ENCODE data around the gene KCNK10. TPM values are rescaled to one million over a fixed set of nuclear protein-coding genes. Genes with fewer than 3 reads are reported as not detected.
"Not testable (repeated sequence)": the region's sequence is repeated elsewhere in the genome, so short reads cannot be mapped to it uniquely, and the experiment has no call there.

Gene KCNK10
- total RNA-seq, 4 donors from 2014 or later: not detected

- TF ChIP-seq CTCF (IDR thresholded peaks at IDR 0.05 in 4 of 5, conservative IDR thresholded peaks at IDR 0.05 in 1 of 5) (no peak), POLR2A (IDR thresholded peaks at IDR 0.05) (no peak)
- H3K4me3 ChIP-seq: no peak overlapping the region
- H3K4me1 ChIP-seq: no peaks in the 10 kb centered on the region
- in situ Hi-C loops (cut with MboI; ENCODE audit: low sequenced_read_pairs in 4 of 4): no loop called here
- DNase-seq: no peak
- intact Hi-C loops (cut with DNase I; ENCODE audit: low total_unique reads): no loop called here
- no peak for ATAC-seq
- H3K27ac ChIP-seq: no peak overlapping the region
- no peaks in the 10 kb centered on the region for H3K36me3 ChIP-seq
- no peaks in the 10 kb centered on the region for H3K27me3 ChIP-seq
- no peaks in the 10 kb centered on the region for H3K9me3 ChIP-seq
These were observed 56.6 kb downstream of the KCNK10 start for GRCh38 chr14:88266474-88266873.

- in situ Hi-C loops (cut with MboI; ENCODE audit: low sequenced_read_pairs in 4 of 4): no loop called here
- H3K4me1 ChIP-seq: no peaks in the 10 kb centered on the region
- no peaks in the 10 kb centered on the region for H3K9me3 ChIP-seq
- intact Hi-C loops (cut with DNase I; ENCODE audit: low total_unique reads): no loop called here
- no peak overlapping the region for H3K27ac ChIP-seq
- H3K27me3 ChIP-seq: no peaks in the 10 kb centered on the region
- no peak for DNase-seq
- no peak for TF ChIP-seq POLR2A (IDR thresholded peaks at IDR 0.05)
- TF ChIP-seq CTCF (IDR thresholded peaks at IDR 0.05 in 4 of 5, conservative IDR thresholded peaks at IDR 0.05 in 1 of 5): no peak
- H3K36me3 ChIP-seq: no peaks in the 10 kb centered on the region
- no peak for ATAC-seq
- no peak overlapping the region for H3K4me3 ChIP-seq
These were observed 59.0 kb downstream of the KCNK10 start for GRCh38 chr14:88264116-88264515.

GRCh38 chr14:88261302-88261701, 61.8 kb downstream of the KCNK10 start:
- H3K4me3 ChIP-seq; H3K27ac ChIP-seq; H3K4me1 ChIP-seq; H3K27me3 ChIP-seq; in situ Hi-C loops (cut with MboI; ENCODE audit: low sequenced_read_pairs in 4 of 4); ATAC-seq; DNase-seq; H3K36me3 ChIP-seq; H3K9me3 ChIP-seq; intact Hi-C loops (cut with DNase I; ENCODE audit: low total_unique reads): not testable (repeated sequence)

GRCh38 chr14:88258021-88258420, 65.0 kb downstream of the KCNK10 start:
- intact Hi-C loops (cut with DNase I; ENCODE audit: low total_unique reads) (no loop called here), in situ Hi-C loops (cut with MboI; ENCODE audit: low sequenced_read_pairs in 4 of 4) (no loop called here)
- Histone ChIP-seq H3K36me3 (no peaks in the 10 kb centered on the region), H3K27ac (no peak overlapping the region), H3K4me1 (no peaks in the 10 kb centered on the region), H3K4me3 (no peak overlapping the region), H3K9me3 (no peaks in the 10 kb centered on the region), H3K27me3 (no peaks in the 10 kb centered on the region)
- ATAC-seq (no peak), DNase-seq (no peak)
- no peak for TF ChIP-seq CTCF (IDR thresholded peaks at IDR 0.05 in 4 of 5, conservative IDR thresholded peaks at IDR 0.05 in 1 of 5)
- TF ChIP-seq POLR2A (IDR thresholded peaks at IDR 0.05): no peak

GRCh38 chr14:88256997-88257950, 65.8 kb downstream of the KCNK10 start:
- no peak for DNase-seq
- intact Hi-C loops (cut with DNase I; ENCODE audit: low total_unique reads) (no loop called here), in situ Hi-C loops (cut with MboI; ENCODE audit: low sequenced_read_pairs in 4 of 4) (no loop called here)
- H3K27ac ChIP-seq: no peak overlapping the region
- TF ChIP-seq CTCF (IDR thresholded peaks at IDR 0.05 in 4 of 5, conservative IDR thresholded peaks at IDR 0.05 in 1 of 5): no peak
- no peak for TF ChIP-seq POLR2A (IDR thresholded peaks at IDR 0.05)
- no peaks in the 10 kb centered on the region for H3K36me3 ChIP-seq
- no peaks in the 10 kb centered on the region for H3K4me1 ChIP-seq
- no peak overlapping the region for H3K4me3 ChIP-seq
- H3K27me3 ChIP-seq: no peaks in the 10 kb centered on the region
- ATAC-seq: no peak
- H3K9me3 ChIP-seq: no peaks in the 10 kb centered on the region

All from gastrocnemius medialis (tissue), 4 donors.